ENCODE data around the gene OASL.

DNA sequence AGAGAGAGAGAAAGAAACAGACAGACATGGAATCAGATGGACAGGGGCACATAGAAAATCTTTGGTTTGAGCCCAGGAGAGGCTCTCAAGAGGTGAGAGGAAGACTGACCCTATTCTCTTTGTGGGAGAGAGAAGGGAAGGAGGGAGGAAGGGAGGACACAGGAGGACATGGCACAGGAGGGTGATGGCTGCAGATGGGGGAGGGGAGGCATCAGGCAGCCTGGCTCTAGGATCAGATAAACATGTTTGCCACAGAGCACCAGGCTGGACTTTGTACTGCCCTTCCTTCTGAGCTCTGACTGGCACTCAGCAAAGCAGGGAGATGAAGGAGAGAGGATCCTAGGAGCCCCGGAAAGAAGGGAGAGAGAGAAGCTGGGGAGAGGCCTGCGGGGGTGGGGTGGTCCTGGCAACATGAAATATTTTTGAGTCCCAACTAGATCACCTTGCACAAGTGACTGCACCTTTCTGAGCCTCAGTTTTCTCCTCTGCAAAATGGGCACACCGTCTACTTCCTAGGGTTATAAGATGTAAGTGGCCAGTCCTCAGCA, 54.6 kb downstream of the OASL start:
- TF ChIP-seq, protein P1, sequence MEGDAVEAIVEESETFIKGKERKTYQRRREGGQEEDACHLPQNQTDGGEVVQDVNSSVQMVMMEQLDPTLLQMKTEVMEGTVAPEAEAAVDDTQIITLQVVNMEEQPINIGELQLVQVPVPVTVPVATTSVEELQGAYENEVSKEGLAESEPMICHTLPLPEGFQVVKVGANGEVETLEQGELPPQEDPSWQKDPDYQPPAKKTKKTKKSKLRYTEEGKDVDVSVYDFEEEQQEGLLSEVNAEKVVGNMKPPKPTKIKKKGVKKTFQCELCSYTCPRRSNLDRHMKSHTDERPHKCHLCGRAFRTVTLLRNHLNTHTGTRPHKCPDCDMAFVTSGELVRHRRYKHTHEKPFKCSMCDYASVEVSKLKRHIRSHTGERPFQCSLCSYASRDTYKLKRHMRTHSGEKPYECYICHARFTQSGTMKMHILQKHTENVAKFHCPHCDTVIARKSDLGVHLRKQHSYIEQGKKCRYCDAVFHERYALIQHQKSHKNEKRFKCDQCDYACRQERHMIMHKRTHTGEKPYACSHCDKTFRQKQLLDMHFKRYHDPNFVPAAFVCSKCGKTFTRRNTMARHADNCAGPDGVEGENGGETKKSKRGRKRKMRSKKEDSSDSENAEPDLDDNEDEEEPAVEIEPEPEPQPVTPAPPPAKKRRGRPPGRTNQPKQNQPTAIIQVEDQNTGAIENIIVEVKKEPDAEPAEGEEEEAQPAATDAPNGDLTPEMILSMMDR (IDR thresholded peaks at IDR 0.05) = no peak
- TF ChIP-seq POLR2A (IDR thresholded peaks at IDR 0.05) = no peak
